Fibroblast of the aortic adventitia (primary cell): Measurements from ENCODE around the gene SLC25A41. TPM values are rescaled to one million over a fixed set of nuclear protein-coding genes. Genes with fewer than 3 reads are reported as not detected.
A peak's percentile ranks its signal among the peaks of the same experiment; 100 is the strongest.
"Not testable (repeated sequence)": the region's sequence is repeated elsewhere in the genome, so short reads cannot be mapped to it uniquely, and the experiment has no call there.

ENCODE experiments used
- DNase-seq: peaks from one replicate; pipeline ENCODE4 v3.0.0-alpha.2; 2010; ENCODE audit warnings: low read depth
- H3K4me3 ChIP-seq: 2 replicates; pipeline ENCODE4 v1.5.1; 2011; ENCODE audit warnings: low read depth, mild to moderate bottlenecking, control low read depth, low read length, moderate library complexity
- total RNA-seq: library from RNA; depleted of rRNA; stranded (reverse); fragments of >200 nt; gene quantifications from 2 replicates; pipeline ENCODE4 v1.2.3, GENCODE V29; 2012; ENCODE audit warnings: low replicate concordance
- TF ChIP-seq, protein P1 (sequence below): IDR thresholded peaks from 2 replicates; pipeline ENCODE4 v1.5.1; 2011; ENCODE audit warnings: mild to moderate bottlenecking, low read length, control low read depth, inconsistent platforms; ENCODE audit not compliant: insufficient read depth

The SLC25A41 gene
- total RNA-seq, 1 donor: not detected

DNA sequence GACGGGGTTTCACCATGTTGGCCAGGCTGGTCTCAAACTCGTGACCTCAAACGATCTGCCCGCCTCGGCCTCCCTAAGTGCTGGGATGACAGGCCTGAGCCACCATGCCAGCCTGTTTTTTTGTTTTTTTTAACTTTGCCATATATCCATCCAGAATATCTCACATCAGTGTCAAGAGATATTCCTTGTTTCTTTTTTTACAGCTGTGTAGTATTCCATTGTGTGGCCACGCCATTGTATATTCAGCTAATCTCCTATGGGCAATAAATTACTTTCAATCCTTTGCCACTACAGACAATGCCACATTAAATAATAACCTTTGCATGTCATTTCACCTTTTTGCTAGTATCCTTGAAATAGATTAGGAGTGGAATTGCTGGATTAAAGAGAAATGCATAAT is 24.2 kb downstream of the SLC25A41 start:
- H3K4me3 ChIP-seq: no peak overlapping the region
- DNase-seq: no peak
- TF ChIP-seq, protein P1, sequence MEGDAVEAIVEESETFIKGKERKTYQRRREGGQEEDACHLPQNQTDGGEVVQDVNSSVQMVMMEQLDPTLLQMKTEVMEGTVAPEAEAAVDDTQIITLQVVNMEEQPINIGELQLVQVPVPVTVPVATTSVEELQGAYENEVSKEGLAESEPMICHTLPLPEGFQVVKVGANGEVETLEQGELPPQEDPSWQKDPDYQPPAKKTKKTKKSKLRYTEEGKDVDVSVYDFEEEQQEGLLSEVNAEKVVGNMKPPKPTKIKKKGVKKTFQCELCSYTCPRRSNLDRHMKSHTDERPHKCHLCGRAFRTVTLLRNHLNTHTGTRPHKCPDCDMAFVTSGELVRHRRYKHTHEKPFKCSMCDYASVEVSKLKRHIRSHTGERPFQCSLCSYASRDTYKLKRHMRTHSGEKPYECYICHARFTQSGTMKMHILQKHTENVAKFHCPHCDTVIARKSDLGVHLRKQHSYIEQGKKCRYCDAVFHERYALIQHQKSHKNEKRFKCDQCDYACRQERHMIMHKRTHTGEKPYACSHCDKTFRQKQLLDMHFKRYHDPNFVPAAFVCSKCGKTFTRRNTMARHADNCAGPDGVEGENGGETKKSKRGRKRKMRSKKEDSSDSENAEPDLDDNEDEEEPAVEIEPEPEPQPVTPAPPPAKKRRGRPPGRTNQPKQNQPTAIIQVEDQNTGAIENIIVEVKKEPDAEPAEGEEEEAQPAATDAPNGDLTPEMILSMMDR: no peak

DNA sequence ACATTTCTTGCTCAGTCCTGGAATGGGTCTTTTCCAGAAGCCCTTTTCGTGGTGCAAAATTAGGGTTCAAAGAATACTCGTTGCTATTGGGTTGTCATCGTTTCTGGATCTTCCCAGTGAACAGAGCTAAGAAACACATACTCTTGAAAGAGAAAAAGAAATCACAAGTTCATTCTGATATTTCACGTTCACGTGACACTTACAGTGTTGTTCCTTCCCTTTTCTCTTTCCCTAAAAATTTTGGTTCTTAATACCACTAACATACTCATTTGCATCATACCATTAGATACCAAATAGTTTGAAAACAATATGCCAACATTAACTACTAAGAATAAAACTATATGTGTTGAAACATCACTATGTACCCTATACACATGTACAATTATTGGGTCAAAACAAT is 27.2 kb downstream of the SLC25A41 start:
- no peak for DNase-seq
- H3K4me3 ChIP-seq: no peak overlapping the region
- TF ChIP-seq, protein P1: no peak

- no peak overlapping the region for H3K4me3 ChIP-seq
- DNase-seq: peak; percentile 57
- TF ChIP-seq, protein P1: no peak
Observed at GRCh38 chr19:6402837-6403608, 30.5 kb downstream of the SLC25A41 start.

DNA sequence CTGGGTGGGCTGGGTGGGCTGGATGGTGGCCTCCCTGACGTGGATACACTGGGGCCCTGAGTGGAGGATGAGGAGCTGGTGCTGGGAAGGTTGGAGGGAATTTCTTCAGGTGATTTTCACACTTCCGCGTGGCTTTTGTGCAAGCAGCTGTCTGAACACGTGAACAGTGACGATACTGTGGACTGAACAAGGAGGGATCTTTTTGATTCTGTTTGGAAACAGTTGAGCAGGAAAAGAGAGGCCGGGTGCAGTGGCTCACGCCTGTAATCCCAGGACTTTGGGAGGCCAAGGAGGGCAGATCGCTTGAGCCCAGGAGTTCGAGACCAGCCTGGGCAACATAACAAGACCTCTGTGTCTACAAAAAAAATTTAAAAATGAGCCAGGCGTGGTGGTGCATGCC is 31.5 kb downstream of the SLC25A41 start:
- no peak for DNase-seq
- TF ChIP-seq, protein P1: no peak
- no peak overlapping the region for H3K4me3 ChIP-seq

DNA sequence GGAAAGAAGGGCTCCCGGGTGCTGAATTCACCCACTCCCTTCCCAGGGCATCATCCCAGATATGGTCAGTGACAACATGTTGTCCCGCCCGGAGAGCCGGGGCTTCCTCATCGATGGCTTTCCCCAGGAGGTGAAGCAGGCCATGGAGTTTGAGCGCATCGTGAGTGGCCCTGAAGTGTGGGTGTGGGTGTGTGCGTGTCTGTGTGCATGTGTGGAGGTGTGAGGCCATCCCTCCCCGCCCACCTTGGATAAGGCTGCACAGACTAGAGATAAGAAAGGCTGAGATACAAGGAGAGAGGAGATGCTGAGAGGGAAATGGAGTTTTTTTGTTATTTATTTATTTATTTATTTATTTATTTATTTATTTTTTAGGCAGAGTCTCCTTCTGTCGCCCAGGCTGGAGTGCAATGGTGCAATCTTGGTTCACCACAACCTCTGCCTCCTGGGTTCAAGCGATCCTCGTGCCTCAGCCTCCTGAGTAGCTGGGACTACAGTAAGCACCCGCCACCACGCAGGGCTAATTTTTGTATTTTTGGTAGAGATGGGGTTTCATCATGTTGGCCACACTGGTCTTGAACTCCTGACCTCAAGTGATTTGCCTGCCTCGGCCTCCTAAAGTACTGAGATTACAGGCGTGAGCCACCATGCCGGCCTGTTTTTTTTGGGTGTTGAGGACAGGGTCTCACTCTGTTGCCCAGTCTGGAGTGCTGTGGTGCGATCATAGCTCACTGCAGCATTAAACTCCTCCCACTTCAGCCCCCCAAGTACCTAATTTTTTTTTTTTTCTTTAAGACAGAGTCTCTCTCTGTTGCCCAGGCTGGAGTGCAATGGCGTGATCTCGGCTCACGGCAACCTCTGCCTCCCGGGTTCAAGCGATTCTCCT is 33.3 kb downstream of the SLC25A41 start:
- H3K4me3 ChIP-seq: not testable (repeated sequence)

GRCh38 chr19:6396305-6396704 is 37.3 kb downstream of the SLC25A41 start:
- TF ChIP-seq, protein P1: no peak

More for the DNA sequence above, 33.3 kb downstream of the SLC25A41 start:
- DNase-seq: not testable (repeated sequence)

GRCh38 chr19:6394831-6395230 is 38.7 kb downstream of the SLC25A41 start:
- no peak for DNase-seq
- TF ChIP-seq, protein P1: no peak
- H3K4me3 ChIP-seq: no peak overlapping the region

More at GRCh38 chr19:6396305-6396704, 37.3 kb downstream of the SLC25A41 start:
- DNase-seq: no peak
- H3K4me3 ChIP-seq: no peak overlapping the region
